Measurements from ENCODE around the gene DNM1. TPM values are rescaled to one million over a fixed set of nuclear protein-coding genes. Genes with fewer than 3 reads are reported as not detected.

Gene DNM1
- total and polyA plus RNA-seq, 2 experiments from 2014 or later, result 36.0 to 42.0 TPM

DNA sequence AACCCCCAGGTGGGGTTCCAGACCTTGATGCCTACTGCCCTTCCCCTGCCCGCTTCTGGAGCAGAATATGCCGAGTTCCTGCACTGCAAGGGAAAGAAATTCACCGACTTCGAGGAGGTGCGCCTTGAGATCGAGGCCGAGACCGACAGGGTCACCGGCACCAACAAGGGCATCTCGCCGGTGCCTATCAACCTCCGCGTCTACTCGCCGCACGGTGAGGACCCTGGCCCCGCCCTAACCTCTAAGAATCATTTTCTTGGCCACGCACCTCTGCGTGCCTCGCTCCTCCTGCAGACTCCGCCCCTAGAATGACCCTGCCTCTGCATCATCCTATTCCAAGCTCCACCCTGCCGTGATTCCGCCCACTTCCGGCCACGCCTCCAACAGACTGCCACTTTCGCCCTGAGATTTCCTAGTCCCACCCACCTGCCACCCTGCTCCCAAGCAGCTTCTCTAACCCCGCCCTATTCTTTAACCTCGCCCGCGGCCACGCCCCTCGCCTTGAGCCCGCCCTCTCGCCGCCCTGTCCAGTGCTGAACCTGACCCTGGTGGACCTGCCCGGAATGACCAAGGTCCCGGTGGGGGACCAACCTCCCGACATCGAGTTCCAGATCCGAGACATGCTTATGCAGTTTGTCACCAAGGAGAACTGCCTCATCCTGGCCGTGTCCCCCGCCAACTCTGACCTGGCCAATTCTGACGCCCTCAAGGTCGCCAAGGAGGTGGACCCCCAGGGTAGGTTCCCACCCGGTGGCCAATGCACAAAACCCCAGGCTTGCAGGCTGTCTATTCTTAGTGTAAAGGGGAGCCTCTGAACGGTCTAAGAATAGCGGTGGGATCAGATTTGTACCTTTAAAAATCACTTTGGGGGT lies 15.6 kb downstream of the DNM1 start:
- Histone ChIP-seq H3K27me3 (ENCODE audit: insufficient read depth) (no peaks in the 10 kb centered on the region), H3K9me2 (ENCODE audit: insufficient read depth) (no peaks in the 10 kb centered on the region), H3F3A (replicated peaks; ENCODE audit: low read depth) (peaks cover 3% of the 10 kb centered on the region), H2AFZ (no peak overlapping the region), H3K4me3 (peak overlapping the region; percentile 45), H3K79me2 (replicated peaks; ENCODE audit: insufficient read depth) (no peaks in the 10 kb centered on the region), H3K4me1 (ENCODE audit: insufficient read depth) (peaks cover 3% of the 10 kb centered on the region; the same call in 1 of the 2 replicates), H3K36me3 (ENCODE audit: insufficient read depth) (0 out of 2 replicates have a peak, but pooled peaks cover 6% of the 10 kb centered on the region), H3K4me2 (peak overlapping the region; percentile 80), H3K27ac (ENCODE audit: low read depth) (no peak overlapping the region), H4K20me1 (replicated peaks; ENCODE audit: insufficient read depth) (no peaks in the 10 kb centered on the region; the same call in none of the 2 replicates)
- peaks cover 13% of the 10 kb centered on the region for H3K4me1 Mint-ChIP-seq
- H3K27ac Mint-ChIP-seq, result peak overlapping the region; percentile 94
- TF ChIP-seq ETS1 (IDR thresholded peaks at IDR 0.05) (no peak), EZH2 (IDR thresholded peaks at IDR 0.05; ENCODE audit: low read depth, unreplicated experiment) (no peak), CTCF (conservative IDR thresholded peaks at IDR 0.05; ENCODE audit: low read depth in 2 of 2) (peak in 1 of 2 experiments; percentile 22; a peak in 1 of 4 replicates), POLR2AphosphoS5 (IDR thresholded peaks at IDR 0.05; ENCODE audit: low read depth) (peak; percentile 43; the same call in 1 of the 2 replicates), ZNF114 (CRISPR knock-in tag; IDR thresholded peaks at IDR 0.05) (no peak), CREB1 (CRISPR knock-in tag; IDR thresholded peaks at IDR 0.05; ENCODE audit: low read depth) (peak; percentile 68), STAT1 (IDR thresholded peaks at IDR 0.05; ENCODE audit: unreplicated experiment) (no peak), ZNF331 (CRISPR knock-in tag; IDR thresholded peaks at IDR 0.05; ENCODE audit: low read depth) (no peak), NANOG (IDR thresholded peaks at IDR 0.05; ENCODE audit: borderline replicate concordance) (no peak), JUNB (IDR thresholded peaks at IDR 0.05; ENCODE audit: unreplicated experiment) (no peak), EZH2phosphoT487 (IDR thresholded peaks at IDR 0.05; ENCODE audit: unreplicated experiment) (no peak)
- TF ChIP-seq, protein P1, sequence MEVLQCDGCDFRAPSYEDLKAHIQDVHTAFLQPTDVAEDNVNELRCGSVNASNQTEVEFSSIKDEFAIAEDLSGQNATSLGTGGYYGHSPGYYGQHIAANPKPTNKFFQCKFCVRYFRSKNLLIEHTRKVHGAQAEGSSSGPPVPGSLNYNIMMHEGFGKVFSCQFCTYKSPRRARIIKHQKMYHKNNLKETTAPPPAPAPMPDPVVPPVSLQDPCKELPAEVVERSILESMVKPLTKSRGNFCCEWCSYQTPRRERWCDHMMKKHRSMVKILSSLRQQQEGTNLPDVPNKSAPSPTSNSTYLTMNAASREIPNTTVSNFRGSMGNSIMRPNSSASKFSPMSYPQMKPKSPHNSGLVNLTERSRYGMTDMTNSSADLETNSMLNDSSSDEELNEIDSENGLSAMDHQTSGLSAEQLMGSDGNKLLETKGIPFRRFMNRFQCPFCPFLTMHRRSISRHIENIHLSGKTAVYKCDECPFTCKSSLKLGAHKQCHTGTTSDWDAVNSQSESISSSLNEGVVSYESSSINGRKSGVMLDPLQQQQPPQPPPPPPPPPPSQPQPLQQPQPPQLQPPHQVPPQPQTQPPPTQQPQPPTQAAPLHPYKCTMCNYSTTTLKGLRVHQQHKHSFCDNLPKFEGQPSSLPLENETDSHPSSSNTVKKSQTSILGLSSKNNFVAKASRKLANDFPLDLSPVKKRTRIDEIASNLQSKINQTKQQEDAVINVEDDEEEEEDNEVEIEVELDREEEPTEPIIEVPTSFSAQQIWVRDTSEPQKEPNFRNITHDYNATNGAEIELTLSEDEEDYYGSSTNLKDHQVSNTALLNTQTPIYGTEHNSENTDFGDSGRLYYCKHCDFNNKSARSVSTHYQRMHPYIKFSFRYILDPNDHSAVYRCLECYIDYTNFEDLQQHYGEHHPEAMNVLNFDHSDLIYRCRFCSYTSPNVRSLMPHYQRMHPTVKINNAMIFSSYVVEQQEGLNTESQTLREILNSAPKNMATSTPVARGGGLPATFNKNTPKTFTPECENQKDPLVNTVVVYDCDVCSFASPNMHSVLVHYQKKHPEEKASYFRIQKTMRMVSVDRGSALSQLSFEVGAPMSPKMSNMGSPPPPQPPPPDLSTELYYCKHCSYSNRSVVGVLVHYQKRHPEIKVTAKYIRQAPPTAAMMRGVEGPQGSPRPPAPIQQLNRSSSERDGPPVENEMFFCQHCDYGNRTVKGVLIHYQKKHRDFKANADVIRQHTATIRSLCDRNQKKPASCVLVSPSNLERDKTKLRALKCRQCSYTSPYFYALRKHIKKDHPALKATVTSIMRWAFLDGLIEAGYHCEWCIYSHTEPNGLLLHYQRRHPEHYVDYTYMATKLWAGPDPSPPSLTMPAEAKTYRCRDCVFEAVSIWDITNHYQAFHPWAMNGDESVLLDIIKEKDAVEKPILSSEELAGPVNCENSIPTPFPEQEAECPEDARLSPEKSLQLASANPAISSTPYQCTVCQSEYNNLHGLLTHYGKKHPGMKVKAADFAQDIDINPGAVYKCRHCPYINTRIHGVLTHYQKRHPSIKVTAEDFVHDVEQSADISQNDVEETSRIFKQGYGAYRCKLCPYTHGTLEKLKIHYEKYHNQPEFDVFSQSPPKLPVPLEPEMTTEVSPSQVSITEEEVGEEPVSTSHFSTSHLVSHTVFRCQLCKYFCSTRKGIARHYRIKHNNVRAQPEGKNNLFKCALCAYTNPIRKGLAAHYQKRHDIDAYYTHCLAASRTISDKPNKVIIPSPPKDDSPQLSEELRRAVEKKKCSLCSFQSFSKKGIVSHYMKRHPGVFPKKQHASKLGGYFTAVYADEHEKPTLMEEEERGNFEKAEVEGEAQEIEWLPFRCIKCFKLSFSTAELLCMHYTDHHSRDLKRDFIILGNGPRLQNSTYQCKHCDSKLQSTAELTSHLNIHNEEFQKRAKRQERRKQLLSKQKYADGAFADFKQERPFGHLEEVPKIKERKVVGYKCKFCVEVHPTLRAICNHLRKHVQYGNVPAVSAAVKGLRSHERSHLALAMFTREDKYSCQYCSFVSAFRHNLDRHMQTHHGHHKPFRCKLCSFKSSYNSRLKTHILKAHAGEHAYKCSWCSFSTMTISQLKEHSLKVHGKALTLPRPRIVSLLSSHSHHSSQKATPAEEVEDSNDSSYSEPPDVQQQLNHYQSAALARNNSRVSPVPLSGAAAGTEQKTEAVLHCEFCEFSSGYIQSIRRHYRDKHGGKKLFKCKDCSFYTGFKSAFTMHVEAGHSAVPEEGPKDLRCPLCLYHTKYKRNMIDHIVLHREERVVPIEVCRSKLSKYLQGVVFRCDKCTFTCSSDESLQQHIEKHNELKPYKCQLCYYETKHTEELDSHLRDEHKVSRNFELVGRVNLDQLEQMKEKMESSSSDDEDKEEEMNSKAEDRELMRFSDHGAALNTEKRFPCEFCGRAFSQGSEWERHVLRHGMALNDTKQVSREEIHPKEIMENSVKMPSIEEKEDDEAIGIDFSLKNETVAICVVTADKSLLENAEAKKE (CRISPR knock-in tag; IDR thresholded peaks at IDR 0.05), result no peak
- TF ChIP-seq, protein P2, sequence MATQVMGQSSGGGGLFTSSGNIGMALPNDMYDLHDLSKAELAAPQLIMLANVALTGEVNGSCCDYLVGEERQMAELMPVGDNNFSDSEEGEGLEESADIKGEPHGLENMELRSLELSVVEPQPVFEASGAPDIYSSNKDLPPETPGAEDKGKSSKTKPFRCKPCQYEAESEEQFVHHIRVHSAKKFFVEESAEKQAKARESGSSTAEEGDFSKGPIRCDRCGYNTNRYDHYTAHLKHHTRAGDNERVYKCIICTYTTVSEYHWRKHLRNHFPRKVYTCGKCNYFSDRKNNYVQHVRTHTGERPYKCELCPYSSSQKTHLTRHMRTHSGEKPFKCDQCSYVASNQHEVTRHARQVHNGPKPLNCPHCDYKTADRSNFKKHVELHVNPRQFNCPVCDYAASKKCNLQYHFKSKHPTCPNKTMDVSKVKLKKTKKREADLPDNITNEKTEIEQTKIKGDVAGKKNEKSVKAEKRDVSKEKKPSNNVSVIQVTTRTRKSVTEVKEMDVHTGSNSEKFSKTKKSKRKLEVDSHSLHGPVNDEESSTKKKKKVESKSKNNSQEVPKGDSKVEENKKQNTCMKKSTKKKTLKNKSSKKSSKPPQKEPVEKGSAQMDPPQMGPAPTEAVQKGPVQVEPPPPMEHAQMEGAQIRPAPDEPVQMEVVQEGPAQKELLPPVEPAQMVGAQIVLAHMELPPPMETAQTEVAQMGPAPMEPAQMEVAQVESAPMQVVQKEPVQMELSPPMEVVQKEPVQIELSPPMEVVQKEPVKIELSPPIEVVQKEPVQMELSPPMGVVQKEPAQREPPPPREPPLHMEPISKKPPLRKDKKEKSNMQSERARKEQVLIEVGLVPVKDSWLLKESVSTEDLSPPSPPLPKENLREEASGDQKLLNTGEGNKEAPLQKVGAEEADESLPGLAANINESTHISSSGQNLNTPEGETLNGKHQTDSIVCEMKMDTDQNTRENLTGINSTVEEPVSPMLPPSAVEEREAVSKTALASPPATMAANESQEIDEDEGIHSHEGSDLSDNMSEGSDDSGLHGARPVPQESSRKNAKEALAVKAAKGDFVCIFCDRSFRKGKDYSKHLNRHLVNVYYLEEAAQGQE (IDR thresholded peaks at IDR 0.05; ENCODE audit: unreplicated experiment), result peak; percentile 81
- DNase-seq (ENCODE audit: low spot score), result peak; percentile 99
- ATAC-seq, result peak; percentile 95
- H3K9me3 Mint-ChIP-seq, result no peaks in the 10 kb centered on the region
- peaks cover 24% of the 10 kb centered on the region for H3K36me3 Mint-ChIP-seq (ENCODE audit: low read depth)
- peak overlapping the region; percentile 72 for H3K4me3 Mint-ChIP-seq
- H3K27me3 Mint-ChIP-seq (ENCODE audit: insufficient read depth, low read depth, poor library complexity), result peaks cover 15% of the 10 kb centered on the region

Measured in GM23338 (cell line).